HepG2 (cell line): ENCODE results near the gene ARFGAP2. TPM values are rescaled to one million over a fixed set of nuclear protein-coding genes. Genes with fewer than 3 reads are reported as not detected.

ENCODE experiments used
- EED ChIP-seq: sonication (generic); formaldehyde crosslinking; IDR thresholded peaks from 2 replicates; pipeline ENCODE4 v1.5.0; 2020; ENCODE audit warnings: mild to moderate bottlenecking, missing genetic modification reagents
- KAT8 ChIP-seq: IDR thresholded peaks from 2 replicates; pipeline ENCODE4 v1.6.1; 2016; ENCODE audit warnings: missing genetic modification reagents, missing compliant biosample characterization
- MIXL1 ChIP-seq: IDR thresholded peaks from 2 replicates; pipeline ENCODE4 v1.6.1; 2016
- PPARG ChIP-seq: conservative IDR thresholded peaks from 2 replicates; pipeline ENCODE4 v1.6.1; 2016; ENCODE audit warnings: missing biosample characterization, missing genetic modification reagents
- RXRA ChIP-seq: sonication (generic); formaldehyde crosslinking; IDR thresholded peaks from 2 replicates; pipeline ENCODE4 v1.5.1; 2020; ENCODE audit warnings: missing genetic modification reagents
- ZKSCAN5 ChIP-seq: sonication (generic); formaldehyde crosslinking; IDR thresholded peaks from 2 replicates; pipeline ENCODE4 v1.5.1; 2020; ENCODE audit warnings: mild to moderate bottlenecking, missing genetic modification reagents
- ZMYM4 ChIP-seq: sonication (generic); formaldehyde crosslinking; IDR thresholded peaks from 2 replicates; pipeline ENCODE4 v1.8.1; 2023; ENCODE audit warnings: mild to moderate bottlenecking, missing genetic modification reagents
- ZNF260 ChIP-seq: sonication (generic); formaldehyde crosslinking; IDR thresholded peaks from 2 replicates; pipeline ENCODE4 v1.4.0; 2020; ENCODE audit warnings: missing genetic modification reagents, low read depth, mild to moderate bottlenecking, borderline replicate concordance
- ZNF337 ChIP-seq: sonication (generic); formaldehyde crosslinking; IDR thresholded peaks from 2 replicates; pipeline ENCODE4 v1.5.1; 2020; ENCODE audit warnings: missing genetic modification reagents, low read depth, mild to moderate bottlenecking, borderline replicate concordance
- ZNF563 ChIP-seq: sonication (generic); formaldehyde crosslinking; IDR thresholded peaks from 2 replicates; pipeline ENCODE4 v1.8.0; 2022; ENCODE audit warnings: mild to moderate bottlenecking, moderate library complexity, missing genetic modification reagents
- ZNF749 ChIP-seq: sonication (generic); formaldehyde crosslinking; IDR thresholded peaks from 2 replicates; pipeline ENCODE4 v1.8.0; 2022; ENCODE audit warnings: mild to moderate bottlenecking, missing genetic modification reagents, moderate library complexity, borderline replicate concordance
- polyA plus RNA-seq, 8 experiments: library from polyadenylated mRNA; depleted of rRNA in 3 of 8; stranded (reverse) in 7 of 8; unstranded in 1 of 8; fragments of >200 nt; fragmentation: Illumina TruSeq in 4 of 8; extraction: Trizol in 4 of 8; gene quantifications; 2 replicates each; pipeline versions ENCODE4 v1.2.1 to v1.2.3, GENCODE V29; 2011 to 2016; ENCODE audit warnings: low read depth in 4 of 8, missing spikeins in 1 of 8, mixed read lengths in 1 of 8; ENCODE audit not compliant: insufficient read depth in 1 of 8
- total RNA-seq, 5 experiments: library from RNA; depleted of rRNA; stranded (reverse); fragments of >200 nt; fragmentation: Illumina TruSeq; extraction: Trizol; gene quantifications; 2 replicates each; pipeline ENCODE4 v1.2.3, GENCODE V29; 2016; ENCODE audit warnings: low read depth in 1 of 5
- TF ChIP-seq, protein P1 (sequence below): conservative IDR thresholded peaks from 2 replicates; pipeline ENCODE4 v1.6.1; 2018; ENCODE audit warnings: missing genetic modification reagents
- TF ChIP-seq, protein P2 (sequence below): sonication (generic); formaldehyde crosslinking; IDR thresholded peaks from 2 replicates; pipeline ENCODE4 v1.5.0; 2020; ENCODE audit warnings: mild to moderate bottlenecking, missing genetic modification reagents
- TF ChIP-seq, protein P3 (sequence below): sonication (generic); formaldehyde crosslinking; IDR thresholded peaks from 2 replicates; pipeline ENCODE4 v1.5.1; 2020; ENCODE audit warnings: mild to moderate bottlenecking, missing genetic modification reagents, borderline replicate concordance
- TF ChIP-seq, protein P4 (sequence below): sonication (generic); formaldehyde crosslinking; IDR thresholded peaks from 2 replicates; pipeline ENCODE4 v1.5.0; 2020; ENCODE audit warnings: mild to moderate bottlenecking, missing genetic modification reagents
- TF ChIP-seq, protein P5 (sequence below): sonication (generic); formaldehyde crosslinking; conservative IDR thresholded peaks from 2 replicates; pipeline ENCODE4 v1.8.0; 2022; ENCODE audit warnings: low read depth, missing genetic modification reagents
- TF ChIP-seq, protein P6 (sequence below): sonication (generic); formaldehyde crosslinking; conservative IDR thresholded peaks from 2 replicates; pipeline ENCODE4 v1.8.1; 2023; ENCODE audit warnings: missing genetic modification reagents

The ARFGAP2 gene
- total and polyA plus RNA-seq, 2 of the 13 experiments (the other 11 are each of a cell fraction or from before 2014, with no cell fraction given) = 32.3 to 75.3 TPM

DNA sequence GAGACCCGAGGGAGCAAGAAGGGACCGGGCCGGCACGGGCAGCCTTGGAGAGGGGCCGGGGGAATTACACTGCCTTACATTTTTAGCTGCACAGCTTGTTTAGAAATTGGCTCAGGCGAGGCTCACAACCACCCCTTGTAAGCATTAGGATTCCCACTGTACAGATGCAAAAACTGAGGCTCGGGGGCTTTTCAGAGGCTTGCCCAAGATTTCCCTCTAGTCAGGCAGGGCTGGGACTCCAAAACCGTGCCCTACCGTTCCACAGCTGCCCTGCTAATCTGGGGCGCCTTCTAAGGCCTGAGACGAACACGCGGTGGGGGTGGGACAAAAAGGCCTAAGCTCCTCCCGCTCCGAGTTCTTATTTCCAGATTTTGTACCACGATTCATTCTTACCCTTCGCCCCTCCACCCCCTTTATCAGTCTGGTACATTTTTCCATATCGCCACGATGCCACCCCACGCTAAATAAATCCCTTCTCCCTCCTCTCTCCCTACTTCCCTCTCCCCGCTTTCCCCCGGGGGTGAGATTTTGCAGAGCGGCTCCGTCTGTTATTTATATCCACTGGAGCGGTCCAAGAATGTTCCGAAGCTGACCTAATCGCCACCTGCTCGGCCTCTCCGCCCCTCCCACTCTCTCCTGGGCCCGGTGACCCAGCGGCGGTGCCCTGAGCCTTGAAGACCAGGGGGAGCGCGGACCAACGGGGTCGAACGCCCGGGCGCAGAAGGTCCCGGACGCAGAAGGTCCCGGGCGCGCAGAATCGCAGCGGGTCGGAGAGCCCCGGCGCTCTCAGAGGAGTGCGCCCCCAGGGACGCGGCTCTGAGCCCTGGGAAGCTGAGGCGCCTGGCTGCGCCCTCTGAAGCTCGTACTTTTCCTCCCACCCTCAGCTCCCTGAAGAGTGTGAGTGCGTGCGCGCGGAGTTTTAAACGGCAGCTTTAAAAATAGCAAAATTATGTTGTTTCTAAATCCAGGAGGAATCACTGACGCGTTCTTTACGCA, 10.3 kb upstream of the ARFGAP2 start (continued):
- TF ChIP-seq, protein P1, sequence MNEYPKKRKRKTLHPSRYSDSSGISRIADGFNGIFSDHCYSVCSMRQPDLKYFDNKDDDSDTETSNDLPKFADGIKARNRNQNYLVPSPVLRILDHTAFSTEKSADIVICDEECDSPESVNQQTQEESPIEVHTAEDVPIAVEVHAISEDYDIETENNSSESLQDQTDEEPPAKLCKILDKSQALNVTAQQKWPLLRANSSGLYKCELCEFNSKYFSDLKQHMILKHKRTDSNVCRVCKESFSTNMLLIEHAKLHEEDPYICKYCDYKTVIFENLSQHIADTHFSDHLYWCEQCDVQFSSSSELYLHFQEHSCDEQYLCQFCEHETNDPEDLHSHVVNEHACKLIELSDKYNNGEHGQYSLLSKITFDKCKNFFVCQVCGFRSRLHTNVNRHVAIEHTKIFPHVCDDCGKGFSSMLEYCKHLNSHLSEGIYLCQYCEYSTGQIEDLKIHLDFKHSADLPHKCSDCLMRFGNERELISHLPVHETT (CRISPR knock-in tag) = no peak
- no peak for TF ChIP-seq ZNF260
- TF ChIP-seq EED (CRISPR knock-in tag) = no peak
- TF ChIP-seq KAT8 (CRISPR knock-in tag) = no peak
- TF ChIP-seq ZNF563 = no peak
- TF ChIP-seq, protein P2, sequence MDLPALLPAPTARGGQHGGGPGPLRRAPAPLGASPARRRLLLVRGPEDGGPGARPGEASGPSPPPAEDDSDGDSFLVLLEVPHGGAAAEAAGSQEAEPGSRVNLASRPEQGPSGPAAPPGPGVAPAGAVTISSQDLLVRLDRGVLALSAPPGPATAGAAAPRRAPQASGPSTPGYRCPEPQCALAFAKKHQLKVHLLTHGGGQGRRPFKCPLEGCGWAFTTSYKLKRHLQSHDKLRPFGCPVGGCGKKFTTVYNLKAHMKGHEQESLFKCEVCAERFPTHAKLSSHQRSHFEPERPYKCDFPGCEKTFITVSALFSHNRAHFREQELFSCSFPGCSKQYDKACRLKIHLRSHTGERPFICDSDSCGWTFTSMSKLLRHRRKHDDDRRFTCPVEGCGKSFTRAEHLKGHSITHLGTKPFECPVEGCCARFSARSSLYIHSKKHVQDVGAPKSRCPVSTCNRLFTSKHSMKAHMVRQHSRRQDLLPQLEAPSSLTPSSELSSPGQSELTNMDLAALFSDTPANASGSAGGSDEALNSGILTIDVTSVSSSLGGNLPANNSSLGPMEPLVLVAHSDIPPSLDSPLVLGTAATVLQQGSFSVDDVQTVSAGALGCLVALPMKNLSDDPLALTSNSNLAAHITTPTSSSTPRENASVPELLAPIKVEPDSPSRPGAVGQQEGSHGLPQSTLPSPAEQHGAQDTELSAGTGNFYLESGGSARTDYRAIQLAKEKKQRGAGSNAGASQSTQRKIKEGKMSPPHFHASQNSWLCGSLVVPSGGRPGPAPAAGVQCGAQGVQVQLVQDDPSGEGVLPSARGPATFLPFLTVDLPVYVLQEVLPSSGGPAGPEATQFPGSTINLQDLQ (CRISPR knock-in tag) = no peak
- TF ChIP-seq ZNF337 = no peak
- TF ChIP-seq, protein P3, sequence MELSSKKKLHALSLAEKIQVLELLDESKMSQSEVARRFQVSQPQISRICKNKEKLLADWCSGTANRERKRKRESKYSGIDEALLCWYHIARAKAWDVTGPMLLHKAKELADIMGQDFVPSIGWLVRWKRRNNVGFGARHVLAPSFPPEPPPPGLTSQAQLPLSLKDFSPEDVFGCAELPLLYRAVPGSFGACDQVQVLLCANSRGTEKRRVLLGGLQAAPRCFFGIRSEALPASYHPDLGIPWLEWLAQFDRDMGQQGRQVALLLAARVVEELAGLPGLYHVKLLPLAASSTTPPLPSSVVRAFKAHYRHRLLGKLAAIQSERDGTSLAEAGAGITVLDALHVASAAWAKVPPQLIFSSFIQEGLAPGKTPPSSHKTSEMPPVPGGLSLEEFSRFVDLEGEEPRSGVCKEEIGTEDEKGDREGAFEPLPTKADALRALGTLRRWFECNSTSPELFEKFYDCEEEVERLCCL (CRISPR knock-in tag) = no peak
- TF ChIP-seq PPARG (CRISPR knock-in tag) = no peak
- no peak; the same call in 1 of the 2 replicates for TF ChIP-seq RXRA
- TF ChIP-seq, protein P4, sequence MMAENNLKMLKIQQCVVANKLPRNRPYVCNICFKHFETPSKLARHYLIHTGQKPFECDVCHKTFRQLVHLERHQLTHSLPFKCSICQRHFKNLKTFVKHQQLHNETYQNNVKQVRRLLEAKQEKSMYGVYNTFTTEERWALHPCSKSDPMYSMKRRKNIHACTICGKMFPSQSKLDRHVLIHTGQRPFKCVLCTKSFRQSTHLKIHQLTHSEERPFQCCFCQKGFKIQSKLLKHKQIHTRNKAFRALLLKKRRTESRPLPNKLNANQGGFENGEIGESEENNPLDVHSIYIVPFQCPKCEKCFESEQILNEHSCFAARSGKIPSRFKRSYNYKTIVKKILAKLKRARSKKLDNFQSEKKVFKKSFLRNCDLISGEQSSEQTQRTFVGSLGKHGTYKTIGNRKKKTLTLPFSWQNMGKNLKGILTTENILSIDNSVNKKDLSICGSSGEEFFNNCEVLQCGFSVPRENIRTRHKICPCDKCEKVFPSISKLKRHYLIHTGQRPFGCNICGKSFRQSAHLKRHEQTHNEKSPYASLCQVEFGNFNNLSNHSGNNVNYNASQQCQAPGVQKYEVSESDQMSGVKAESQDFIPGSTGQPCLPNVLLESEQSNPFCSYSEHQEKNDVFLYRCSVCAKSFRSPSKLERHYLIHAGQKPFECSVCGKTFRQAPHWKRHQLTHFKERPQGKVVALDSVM (CRISPR knock-in tag) = no peak
- TF ChIP-seq, protein P5, sequence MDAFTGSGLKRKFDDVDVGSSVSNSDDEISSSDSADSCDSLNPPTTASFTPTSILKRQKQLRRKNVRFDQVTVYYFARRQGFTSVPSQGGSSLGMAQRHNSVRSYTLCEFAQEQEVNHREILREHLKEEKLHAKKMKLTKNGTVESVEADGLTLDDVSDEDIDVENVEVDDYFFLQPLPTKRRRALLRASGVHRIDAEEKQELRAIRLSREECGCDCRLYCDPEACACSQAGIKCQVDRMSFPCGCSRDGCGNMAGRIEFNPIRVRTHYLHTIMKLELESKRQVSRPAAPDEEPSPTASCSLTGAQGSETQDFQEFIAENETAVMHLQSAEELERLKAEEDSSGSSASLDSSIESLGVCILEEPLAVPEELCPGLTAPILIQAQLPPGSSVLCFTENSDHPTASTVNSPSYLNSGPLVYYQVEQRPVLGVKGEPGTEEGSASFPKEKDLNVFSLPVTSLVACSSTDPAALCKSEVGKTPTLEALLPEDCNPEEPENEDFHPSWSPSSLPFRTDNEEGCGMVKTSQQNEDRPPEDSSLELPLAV (CRISPR knock-in tag) = no peak
- TF ChIP-seq ZMYM4 (CRISPR knock-in tag) = no peak; the same call in 1 of the 2 replicates
- TF ChIP-seq, protein P6, sequence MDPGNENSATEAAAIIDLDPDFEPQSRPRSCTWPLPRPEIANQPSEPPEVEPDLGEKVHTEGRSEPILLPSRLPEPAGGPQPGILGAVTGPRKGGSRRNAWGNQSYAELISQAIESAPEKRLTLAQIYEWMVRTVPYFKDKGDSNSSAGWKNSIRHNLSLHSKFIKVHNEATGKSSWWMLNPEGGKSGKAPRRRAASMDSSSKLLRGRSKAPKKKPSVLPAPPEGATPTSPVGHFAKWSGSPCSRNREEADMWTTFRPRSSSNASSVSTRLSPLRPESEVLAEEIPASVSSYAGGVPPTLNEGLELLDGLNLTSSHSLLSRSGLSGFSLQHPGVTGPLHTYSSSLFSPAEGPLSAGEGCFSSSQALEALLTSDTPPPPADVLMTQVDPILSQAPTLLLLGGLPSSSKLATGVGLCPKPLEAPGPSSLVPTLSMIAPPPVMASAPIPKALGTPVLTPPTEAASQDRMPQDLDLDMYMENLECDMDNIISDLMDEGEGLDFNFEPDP (CRISPR knock-in tag) = no peak
- TF ChIP-seq ZKSCAN5 (CRISPR knock-in tag) = no peak
- TF ChIP-seq ZNF749 (CRISPR knock-in tag) = 0 out of 2 replicates have a peak, but pooled peaks have one; percentile 32
- TF ChIP-seq MIXL1 = no peak
